GM18508 (cell line): Measurements from ENCODE around the gene LCAT.

Source experiments
- ATAC-seq: cut with Tn5 transposase; IDR thresholded peaks from one replicate; pipeline ENCODE4 v1.9.1; 2021; ENCODE audit warnings: moderate number of reproducible peaks; ENCODE audit not compliant: insufficient read depth, unreplicated experiment

Gene LCAT

DNA sequence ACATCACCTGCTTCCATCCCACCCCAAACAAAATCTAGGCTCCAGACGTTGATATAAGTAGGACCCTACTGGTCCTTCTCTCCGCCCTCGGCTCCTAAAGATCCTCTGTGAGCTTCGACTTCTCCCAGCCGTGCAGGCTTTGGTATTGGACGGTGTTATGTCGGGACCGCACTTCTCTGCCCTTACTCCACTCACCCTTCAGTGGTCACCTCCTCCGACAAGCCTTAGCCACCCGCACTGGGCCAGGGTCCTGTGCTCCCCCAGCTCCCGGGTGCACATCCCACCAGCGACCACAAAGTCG is 8.9 kb downstream of the LCAT start:
- ATAC-seq: no peak

- ATAC-seq: no peak
Observed at GRCh38 chr16:67934306-67935100, 9.4 kb downstream of the LCAT start.

DNA sequence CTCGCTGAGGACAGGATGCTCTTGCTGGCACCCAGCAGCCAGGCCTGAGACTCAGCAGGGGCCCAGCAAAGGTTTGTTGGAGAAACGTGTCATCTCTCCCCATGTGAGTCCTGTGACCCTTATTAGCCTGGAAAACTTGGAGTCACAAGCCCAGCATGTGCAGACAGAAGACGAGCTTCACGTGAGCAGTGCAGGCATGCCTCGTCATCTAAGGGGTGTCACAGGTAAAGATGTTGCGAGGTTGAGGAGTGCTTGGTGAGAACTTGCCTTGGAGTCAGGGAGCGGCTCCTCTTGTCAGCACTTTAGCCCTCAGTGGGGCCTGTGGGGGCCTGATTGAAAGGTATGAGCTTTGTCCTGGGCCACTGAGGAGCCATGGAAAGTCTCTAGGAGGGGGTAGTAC is 10.1 kb downstream of the LCAT start:
- ATAC-seq: no peak

GRCh38 chr16:67932462-67932840 is 11.5 kb downstream of the LCAT start:
- no peak for ATAC-seq

DNA sequence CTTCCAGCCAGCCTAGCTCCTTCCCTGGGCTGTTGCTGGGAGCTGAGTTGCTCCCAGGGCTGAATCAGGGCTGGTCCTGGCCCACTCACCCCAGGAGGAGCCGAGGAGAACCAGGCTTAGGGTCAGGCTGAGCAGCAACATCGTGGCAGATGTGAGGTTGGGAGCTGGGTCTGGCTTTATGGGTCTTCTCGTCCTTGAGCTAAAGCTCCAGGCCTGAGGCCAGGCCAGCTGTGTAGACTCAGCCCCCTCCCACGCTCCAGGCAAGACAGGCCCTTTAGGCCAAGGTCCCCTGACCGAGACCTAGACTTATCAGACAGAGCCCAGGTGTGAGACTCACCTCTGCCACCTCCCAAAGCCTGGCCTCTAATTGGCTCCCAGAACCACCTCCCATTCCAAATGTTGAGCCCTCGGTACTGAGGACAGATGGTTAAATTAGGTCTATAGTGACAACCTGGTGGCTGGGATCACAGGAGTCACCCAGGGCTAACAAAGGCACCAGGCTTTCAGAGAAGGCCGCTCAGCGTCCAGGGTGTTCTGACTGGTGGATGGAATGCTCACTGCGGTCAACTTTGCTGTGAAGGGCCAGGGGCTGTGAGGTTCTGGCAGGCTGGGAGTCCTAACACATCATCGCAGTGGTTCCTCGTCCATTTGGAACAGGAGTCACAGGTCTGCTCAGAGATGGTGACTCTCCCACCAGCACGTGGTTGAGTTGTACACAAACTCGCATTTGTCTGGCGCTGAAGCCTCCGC is 12.0 kb downstream of the LCAT start, which contains the start of gene CTRL:
TSS of gene CTRL (minus strand) at position 151 of the 750 bp plus-strand sequence. CDS start at position 141, 10 bp downstream.
- no peak for ATAC-seq

- no peak for ATAC-seq
Observed at GRCh38 chr16:67930678-67931211, 13.2 kb downstream of the LCAT start.

DNA sequence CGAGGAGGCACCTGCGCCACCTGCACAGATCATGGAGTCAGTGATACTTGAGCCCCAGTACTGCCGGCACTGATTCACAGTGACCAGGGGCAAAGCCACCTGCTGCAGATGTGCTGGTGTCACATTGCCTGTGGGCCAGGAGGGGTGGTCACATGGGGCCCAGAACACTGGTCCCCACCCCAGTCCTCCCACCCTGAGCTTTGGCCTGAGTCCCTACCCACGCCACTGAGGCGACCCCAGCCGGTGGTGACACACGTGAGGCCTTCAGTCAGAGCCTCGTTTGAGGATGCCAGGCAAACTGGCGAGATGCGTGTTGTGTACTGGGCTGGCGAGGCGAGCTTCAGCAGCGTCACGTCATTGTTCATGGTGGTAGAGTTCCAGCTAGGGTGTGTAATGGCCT is 13.7 kb downstream of the LCAT start:
- no peak for ATAC-seq

- no peak for ATAC-seq
Observed at GRCh38 chr16:67928561-67929364, 15.2 kb downstream of the LCAT start.

GRCh38 chr16:67928147-67928546 is 15.8 kb downstream of the LCAT start:
- ATAC-seq: no peak

- no peak for ATAC-seq
Observed at GRCh38 chr16:67927131-67927941, 16.6 kb downstream of the LCAT start.

DNA sequence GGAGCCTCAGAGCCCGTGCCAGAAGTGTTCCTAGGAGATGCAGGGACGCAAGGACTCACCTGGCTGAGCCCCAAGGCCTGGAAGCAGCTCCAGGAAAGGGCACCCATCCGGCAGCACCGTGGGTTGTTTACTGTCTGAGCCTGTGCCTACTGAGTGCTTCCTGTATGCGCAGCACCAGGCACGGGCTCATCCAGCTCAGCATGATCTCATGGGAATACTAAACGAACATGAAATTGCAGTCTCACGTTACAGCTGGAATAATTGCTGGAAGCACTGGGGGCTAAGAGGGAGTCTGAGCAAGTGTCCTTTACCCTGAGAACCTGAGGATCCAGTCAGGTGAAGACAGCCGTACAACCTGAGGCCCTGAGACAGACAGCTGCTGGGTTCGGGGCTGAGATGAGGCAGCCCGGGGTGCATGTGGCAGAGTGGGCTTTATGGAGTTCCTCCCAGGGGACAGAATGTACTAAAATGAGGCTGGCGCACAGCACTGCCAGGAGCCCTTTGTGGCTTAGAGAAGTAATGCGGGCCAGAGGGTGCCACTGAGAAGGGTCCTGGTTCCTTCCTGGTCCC is 17.7 kb downstream of the LCAT start:
- no peak for ATAC-seq

DNA sequence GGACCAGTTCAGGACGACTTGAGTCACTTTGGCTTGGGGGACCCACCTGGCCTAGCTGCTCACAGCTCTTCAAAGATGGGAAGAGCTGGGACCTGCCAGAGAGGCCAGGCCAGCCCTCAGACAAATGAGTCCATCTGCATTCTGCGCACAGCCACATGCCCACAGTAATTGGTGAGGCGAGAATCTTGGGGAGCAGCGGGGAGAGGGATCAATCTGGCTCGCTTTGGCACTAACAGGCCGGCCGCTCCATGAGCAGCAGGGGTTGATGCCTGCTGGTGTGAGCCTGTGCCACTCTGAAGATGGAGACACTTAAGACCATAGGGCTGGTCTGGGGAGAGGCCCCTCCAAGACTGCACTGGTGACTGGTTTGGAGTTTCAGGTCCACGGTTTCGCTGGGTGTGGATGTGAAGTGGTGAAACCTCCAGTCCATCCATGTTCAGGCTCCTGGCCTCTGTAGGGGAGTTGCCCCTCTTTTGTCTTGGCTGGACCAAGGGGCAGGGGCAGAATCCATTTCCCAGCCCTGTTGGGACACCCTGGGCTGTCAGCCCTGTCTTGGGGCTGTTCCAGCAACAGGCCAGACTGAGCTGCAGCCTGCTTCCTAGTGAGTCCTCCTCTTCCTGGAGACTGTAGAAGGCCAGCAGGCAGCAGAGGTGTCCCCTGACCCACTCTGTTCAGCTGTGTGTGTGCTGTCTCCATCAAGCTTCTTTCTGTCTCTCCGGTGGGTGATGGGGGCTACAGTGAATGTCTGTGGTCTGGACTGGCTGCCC is 19.6 kb downstream of the LCAT start:
- no peak for ATAC-seq

DNA sequence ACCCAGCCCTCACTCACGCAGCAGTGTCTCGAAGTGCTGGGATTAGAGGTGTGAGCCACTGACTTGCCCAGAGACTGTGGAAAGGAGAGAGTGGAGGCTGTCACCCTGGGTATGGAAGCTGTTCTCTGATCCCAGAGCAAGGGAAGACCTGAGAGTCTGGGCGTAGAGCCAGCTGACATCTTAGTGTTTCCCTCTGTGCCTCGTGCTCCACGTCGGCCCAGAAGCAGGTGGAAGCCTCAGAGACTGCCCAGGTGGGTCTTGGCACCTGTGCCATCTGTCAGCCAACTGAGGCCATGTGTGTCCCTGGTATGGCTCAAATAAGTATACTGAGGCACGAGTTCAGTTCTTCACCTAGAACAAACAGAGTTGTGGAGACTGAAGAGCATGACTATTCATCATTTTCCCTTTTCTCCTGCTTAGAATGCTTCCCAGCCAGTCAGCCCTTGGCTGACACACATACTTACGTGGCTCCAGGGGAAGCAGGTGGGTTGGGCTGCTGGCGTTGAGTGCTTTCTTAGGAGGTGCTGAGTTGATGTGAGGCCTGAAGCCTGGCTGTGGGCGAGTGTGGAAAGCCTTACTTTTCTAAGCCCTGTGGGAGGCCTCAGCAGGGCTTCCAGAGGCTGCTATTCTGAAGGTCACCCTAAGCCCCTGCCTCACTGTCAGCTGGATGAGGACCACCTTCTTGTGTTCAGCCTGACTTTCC is 20.4 kb downstream of the LCAT start:
- ATAC-seq: no peak

DNA sequence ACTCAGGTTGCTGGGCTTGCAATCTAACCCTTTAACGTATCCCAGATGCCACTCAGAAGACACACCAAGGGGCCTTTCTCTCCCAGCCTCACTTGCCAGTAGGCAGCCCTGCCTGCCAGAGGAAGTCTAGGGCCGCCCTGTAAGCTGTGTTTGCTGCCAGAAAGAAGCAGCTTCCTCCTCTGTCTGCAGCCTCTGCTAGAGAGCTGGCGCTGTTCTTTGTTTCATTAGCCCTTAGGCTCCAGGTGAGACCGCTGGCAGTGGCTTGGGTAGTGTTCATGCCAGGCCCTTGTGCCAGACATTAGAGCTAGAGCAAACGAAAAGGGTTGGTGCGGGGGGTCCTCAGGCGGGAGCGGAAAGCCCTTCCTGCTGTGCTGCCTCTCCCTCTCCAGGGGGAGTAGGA is 21.2 kb downstream of the LCAT start:
- ATAC-seq: no peak

DNA sequence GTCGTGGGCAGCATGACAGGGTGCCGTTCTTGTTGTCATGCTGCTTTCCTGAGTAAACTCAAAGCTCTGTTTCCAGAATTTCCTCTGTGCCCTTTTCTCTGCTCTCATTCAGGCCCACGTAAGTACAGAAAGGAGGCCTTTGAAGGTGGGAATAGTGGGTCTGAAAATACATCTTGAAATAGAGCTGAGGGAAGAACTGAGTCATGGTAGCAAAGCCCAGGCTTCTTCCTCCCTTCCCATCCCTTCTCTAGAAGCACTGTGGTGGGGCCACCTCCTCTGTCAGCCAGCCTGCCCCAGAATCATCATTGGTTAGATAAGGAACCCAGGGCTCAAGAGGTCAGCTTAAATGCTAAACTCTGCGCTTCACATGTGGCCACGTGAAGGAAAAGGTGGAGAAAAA is 21.7 kb downstream of the LCAT start:
- no peak for ATAC-seq

DNA sequence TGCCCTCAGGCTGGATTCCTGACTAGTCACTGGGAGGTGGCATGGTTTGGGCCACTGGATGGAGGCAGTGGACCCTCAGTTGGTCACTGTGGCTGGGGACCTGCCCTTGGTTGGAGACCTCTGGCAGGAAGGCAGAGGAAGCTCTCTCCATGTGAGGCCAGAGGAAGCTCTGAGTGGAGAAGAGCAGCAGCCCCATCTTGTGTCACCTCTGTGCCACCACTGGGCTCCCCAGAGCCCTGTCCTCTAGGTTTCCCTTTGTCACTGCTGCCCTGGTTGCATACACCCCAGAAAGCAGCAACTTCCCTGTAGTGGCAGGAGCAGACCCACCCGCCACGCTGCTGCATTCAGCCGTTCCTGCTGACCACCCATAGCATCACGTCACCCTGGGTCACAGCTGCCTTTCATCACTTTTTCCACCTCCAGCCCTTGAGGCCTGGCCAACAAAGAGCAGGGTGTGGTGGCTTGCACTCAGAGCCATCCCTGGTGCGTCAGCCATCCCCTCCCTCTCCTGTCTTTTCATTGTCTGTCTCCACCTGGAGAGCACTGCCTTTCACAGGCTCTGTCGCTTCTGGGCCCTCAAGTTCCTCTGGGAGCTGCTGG is 24.2 kb downstream of the LCAT start:
- no peak for ATAC-seq

DNA sequence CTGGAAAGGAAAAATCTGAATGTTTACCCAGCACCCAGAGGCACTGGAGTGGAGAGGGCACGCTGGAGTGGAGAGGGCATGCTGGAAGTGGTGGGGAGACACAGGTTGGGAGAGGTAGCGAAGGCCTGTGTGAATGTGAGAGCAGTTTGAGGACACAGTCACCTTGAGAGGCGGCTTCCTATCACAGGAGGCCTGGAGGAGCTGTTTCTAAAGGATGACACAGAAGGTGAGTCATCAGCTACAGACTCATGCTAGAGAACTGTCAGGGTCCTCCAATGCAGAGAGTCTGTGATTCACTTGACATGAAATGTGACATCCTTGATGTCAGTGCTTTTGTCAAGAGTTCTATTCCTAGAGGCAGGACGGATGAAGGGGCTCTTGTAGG is 26.1 kb downstream of the LCAT start:
- ATAC-seq: no peak
